SU-DHL-6 (cell line): ENCODE measurements around the gene CD33.

Experiments
- H2AFZ ChIP-seq: fragments of 200-600 bp; sonication (generic); 2 replicates; pipeline ENCODE4 v1.6.1; 2014; ENCODE audit warnings: low read depth, mild to moderate bottlenecking, moderate library complexity, mixed read lengths, antibody characterized with exemption, low read length; ENCODE audit not compliant: severe bottlenecking
- H3F3A ChIP-seq: fragments of 200-600 bp; shearing (Covaris generic); 2 replicates; pipeline ENCODE4 v1.6.0; 2016; ENCODE audit warnings: antibody characterized with exemption, mild to moderate bottlenecking; ENCODE audit not compliant: insufficient read depth
- H3K27ac ChIP-seq: fragments of 200-600 bp; sonication (generic); 2 replicates; pipeline ENCODE4 v1.5.1; 2016; ENCODE audit warnings: low read depth, mild to moderate bottlenecking, low read length, moderate library complexity, mixed read lengths
- H3K27me3 ChIP-seq: fragments of 200-600 bp; sonication (generic), shearing (Covaris generic); 2 replicates; pipeline ENCODE4 v1.6.0; 2014; ENCODE audit warnings: mild to moderate bottlenecking, low read length
- H3K36me3 ChIP-seq: fragments of 200-600 bp; sonication (generic); 2 replicates; pipeline ENCODE4 v1.6.1; 2014; ENCODE audit warnings: mild to moderate bottlenecking, low read length, mixed read lengths
- H3K4me2 ChIP-seq: fragments of 300-600, 200-600 bp; shearing (Covaris generic), sonication (generic); 2 replicates; pipeline ENCODE4 v1.6.0; 2014; ENCODE audit warnings: low read length, low read depth, mild to moderate bottlenecking; ENCODE audit not compliant: poor library complexity, severe bottlenecking
- H3K4me3 ChIP-seq: fragments of 200-600 bp; sonication (generic); 2 replicates; pipeline ENCODE4 v1.5.1; 2014; ENCODE audit warnings: antibody characterized with exemption, low read length, mild to moderate bottlenecking, mixed read lengths; ENCODE audit not compliant: insufficient read depth, poor library complexity, severe bottlenecking
- H3K79me2 ChIP-seq: fragments of 200-600 bp; sonication (generic); 2 replicates; pipeline ENCODE4 v1.6.1; 2014; ENCODE audit warnings: mild to moderate bottlenecking, low read length, moderate library complexity; ENCODE audit not compliant: insufficient read depth
- H3K9ac ChIP-seq: fragments of 200-600 bp; sonication (generic); 2 replicates; pipeline ENCODE4 v1.7.0; 2014; ENCODE audit warnings: mild to moderate bottlenecking, low read length
- H3K9me2 ChIP-seq: fragments of 200-600 bp; sonication (generic); replicated peaks from 2 replicates; pipeline ENCODE4 v1.6.1; 2014; ENCODE audit warnings: low read length; ENCODE audit not compliant: insufficient read depth
- H3K9me3 ChIP-seq: fragments of 200-600 bp; sonication (generic); 2 replicates; pipeline ENCODE4 v1.6.1; 2014; ENCODE audit warnings: low read length, mixed read lengths; ENCODE audit not compliant: insufficient read depth
- H4K20me1 ChIP-seq: fragments of 200-600 bp; sonication (generic); 2 replicates; pipeline ENCODE4 v1.6.1; 2014; ENCODE audit warnings: low read depth, mild to moderate bottlenecking, antibody characterized with exemption, low read length, moderate library complexity, mixed read lengths
- EZH2phosphoT487 ChIP-seq: fragments of 200-600 bp; sonication (generic), shearing (Covaris generic); conservative IDR thresholded peaks from 2 replicates; pipeline ENCODE4 v1.6.1; 2018; ENCODE audit warnings: mild to moderate bottlenecking, antibody characterized with exemption, low read length, moderate library complexity, mixed read lengths
- TF ChIP-seq, protein P1 (sequence below): fragments of 200-600 bp; sonication (generic); IDR thresholded peaks from one replicate; pipeline ENCODE4 v1.5.1; 2017; ENCODE audit warnings: antibody characterized with exemption, mild to moderate bottlenecking, low read length, moderate library complexity; ENCODE audit not compliant: insufficient read depth, poor library complexity, severe bottlenecking

Gene CD33

DNA sequence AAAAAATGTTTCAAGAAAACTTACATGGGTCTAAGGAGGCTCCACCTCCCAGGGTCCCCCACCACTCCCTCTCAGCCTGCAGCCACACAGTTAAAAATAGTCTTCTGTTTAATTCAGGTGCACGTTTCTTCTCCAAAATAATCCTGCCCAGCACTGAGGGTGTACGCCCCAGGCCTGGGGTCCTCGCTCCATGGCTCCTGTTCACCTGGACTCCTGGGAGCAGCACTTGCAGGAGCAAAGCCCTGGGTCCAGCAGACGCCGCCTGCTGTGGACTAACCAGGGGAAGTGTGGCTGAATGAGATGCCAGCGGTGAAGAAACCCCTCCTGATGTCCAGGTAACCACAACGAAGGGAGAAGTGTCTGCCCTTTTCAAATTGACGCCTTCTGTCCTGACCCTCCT, 41.3 kb upstream of the CD33 start:
- Histone ChIP-seq H3K27ac (no peak overlapping the region), H3K4me2 (no peak overlapping the region), H3K9me2 (no peaks in the 10 kb centered on the region), H3K36me3 (no peaks in the 10 kb centered on the region), H3K4me3 (no peak overlapping the region), H3K27me3 (no peaks in the 10 kb centered on the region), H2AFZ (no peak overlapping the region), H3K79me2 (no peaks in the 10 kb centered on the region), H4K20me1 (no peaks in the 10 kb centered on the region), H3K9ac (no peak overlapping the region), H3F3A (no peaks in the 10 kb centered on the region), H3K9me3 (no peaks in the 10 kb centered on the region)
- TF ChIP-seq, protein P1, sequence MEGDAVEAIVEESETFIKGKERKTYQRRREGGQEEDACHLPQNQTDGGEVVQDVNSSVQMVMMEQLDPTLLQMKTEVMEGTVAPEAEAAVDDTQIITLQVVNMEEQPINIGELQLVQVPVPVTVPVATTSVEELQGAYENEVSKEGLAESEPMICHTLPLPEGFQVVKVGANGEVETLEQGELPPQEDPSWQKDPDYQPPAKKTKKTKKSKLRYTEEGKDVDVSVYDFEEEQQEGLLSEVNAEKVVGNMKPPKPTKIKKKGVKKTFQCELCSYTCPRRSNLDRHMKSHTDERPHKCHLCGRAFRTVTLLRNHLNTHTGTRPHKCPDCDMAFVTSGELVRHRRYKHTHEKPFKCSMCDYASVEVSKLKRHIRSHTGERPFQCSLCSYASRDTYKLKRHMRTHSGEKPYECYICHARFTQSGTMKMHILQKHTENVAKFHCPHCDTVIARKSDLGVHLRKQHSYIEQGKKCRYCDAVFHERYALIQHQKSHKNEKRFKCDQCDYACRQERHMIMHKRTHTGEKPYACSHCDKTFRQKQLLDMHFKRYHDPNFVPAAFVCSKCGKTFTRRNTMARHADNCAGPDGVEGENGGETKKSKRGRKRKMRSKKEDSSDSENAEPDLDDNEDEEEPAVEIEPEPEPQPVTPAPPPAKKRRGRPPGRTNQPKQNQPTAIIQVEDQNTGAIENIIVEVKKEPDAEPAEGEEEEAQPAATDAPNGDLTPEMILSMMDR = no peak
- TF ChIP-seq EZH2phosphoT487 = no peak

DNA sequence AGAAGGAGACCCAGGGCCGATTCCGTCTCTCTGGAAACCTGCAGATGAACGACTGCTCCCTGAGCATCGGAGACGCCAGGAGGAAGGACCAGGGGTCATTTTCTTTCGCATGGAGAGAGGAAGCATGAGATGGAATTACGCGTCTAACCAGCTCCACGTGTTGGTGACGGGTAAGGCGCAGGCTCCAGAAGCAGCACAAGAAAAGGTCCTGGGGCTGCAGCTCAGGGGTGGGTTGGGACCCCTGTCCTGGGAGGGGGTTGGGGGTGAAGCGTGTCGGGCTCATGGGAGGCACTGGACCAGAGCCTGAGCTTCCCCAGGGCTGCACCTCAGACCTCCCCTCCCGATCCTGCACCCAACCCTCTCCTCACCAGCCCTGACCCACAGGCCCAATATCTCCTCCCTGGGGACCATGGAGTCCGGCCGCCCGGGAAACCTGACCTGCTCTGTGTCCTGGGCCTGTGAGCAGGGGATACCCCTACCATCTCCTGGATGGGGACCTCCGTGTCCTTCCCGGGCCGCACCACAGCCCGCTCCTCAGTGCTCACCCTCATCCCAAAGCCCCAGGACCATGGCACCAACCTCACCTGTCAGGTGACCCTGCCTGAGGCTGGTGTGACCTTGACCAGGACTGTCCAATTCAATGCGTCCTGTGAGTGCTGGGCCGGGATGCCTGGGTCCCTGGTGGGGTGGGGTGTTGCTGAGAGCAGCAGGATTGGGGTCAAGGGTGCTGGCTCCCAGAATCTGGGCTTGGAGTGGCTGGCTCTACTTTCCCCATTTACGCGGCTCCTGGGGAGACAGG, 39.6 kb upstream of the CD33 start:
- Histone ChIP-seq H4K20me1 (no peaks in the 10 kb centered on the region), H3K4me3 (no peak overlapping the region), H3K4me2 (no peak overlapping the region), H3K9me3 (no peaks in the 10 kb centered on the region), H3K79me2 (no peaks in the 10 kb centered on the region), H3K36me3 (no peaks in the 10 kb centered on the region), H3F3A (no peaks in the 10 kb centered on the region), H3K27me3 (no peaks in the 10 kb centered on the region), H3K9me2 (no peaks in the 10 kb centered on the region), H3K9ac (no peak overlapping the region), H2AFZ (no peak overlapping the region), H3K27ac (no peak overlapping the region)
- TF ChIP-seq EZH2phosphoT487 = no peak
- TF ChIP-seq, protein P1 = no peak

DNA sequence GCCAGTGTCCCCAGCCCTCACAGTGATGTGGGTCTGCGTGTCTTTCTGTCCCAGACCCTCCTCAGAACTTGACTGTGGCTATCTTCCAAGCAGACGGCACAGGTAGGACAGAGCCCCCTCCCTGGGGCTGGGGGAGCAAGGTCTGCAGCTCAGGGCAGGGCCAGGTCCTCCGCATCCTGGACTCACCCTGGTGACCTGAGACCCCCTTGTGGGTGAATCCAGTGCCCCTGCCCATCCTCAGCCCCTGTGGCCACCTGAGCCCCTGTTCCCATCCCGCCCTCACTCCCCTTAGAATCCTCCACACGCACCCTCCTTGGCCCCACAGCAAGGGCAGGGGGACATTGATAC, 39.0 kb upstream of the CD33 start:
- H2AFZ ChIP-seq = no peak overlapping the region
- no peak overlapping the region for H3K4me3 ChIP-seq
- no peak overlapping the region for H3K9ac ChIP-seq
- no peak overlapping the region for H3K4me2 ChIP-seq
- H3K79me2 ChIP-seq = no peaks in the 10 kb centered on the region
- H3K36me3 ChIP-seq = no peaks in the 10 kb centered on the region
- H3K27me3 ChIP-seq = no peaks in the 10 kb centered on the region
- H3K9me3 ChIP-seq = no peaks in the 10 kb centered on the region
- no peaks in the 10 kb centered on the region for H3F3A ChIP-seq
- no peaks in the 10 kb centered on the region for H3K9me2 ChIP-seq
- no peak for TF ChIP-seq EZH2phosphoT487
- TF ChIP-seq, protein P1 = no peak
- H3K27ac ChIP-seq = no peak overlapping the region
- H4K20me1 ChIP-seq = no peaks in the 10 kb centered on the region
